Activated CD4-positive, alpha-beta T cell treated with anti-CD3 and anti-CD28 coated beads for 36 hours (primary cell): ENCODE data around the gene TLL2. TPM values are rescaled to one million over a fixed set of nuclear protein-coding genes. Genes with fewer than 3 reads are reported as not detected.

ENCODE experiments used
- ATAC-seq: fragments of 200-7000 bp; cut with Tn5 transposase; one replicate; pipeline ENCODE4 v1.10.0; 2021; ENCODE audit warnings: mild to moderate bottlenecking, moderate library complexity
- CTCF ChIA-PET: fragments of 350-600 bp; sonication (Branson Sonifier 250); formaldehyde crosslinking; loops from one replicate; lab custom pipeline; 2021; ENCODE audit warnings: antibody characterized with exemption; lab: Charles Lee
- POLR2A ChIA-PET: fragments of 350-600 bp; sonication (Branson Sonifier 250); formaldehyde crosslinking; loops from one replicate; lab custom pipeline; 2021; ENCODE audit warnings: antibody characterized with exemption, inconsistent platforms; lab: Charles Lee
- DNase-seq: peaks from one replicate; pipeline ENCODE4 v3.0.0-alpha.2; 2020
- H3K27ac Mint-ChIP-seq: one replicate; pipeline ENCODE4 v1.8.0; 2021; ENCODE audit warnings: mixed read lengths
- H3K27me3 Mint-ChIP-seq: one replicate; pipeline ENCODE4 v1.8.0; 2021; ENCODE audit warnings: mixed read lengths
- H3K36me3 Mint-ChIP-seq: one replicate; pipeline ENCODE4 v1.8.0; 2021; ENCODE audit warnings: low read depth, mixed read lengths
- H3K4me1 Mint-ChIP-seq: one replicate; pipeline ENCODE4 v1.8.0; 2021; ENCODE audit warnings: mixed read lengths
- H3K4me3 Mint-ChIP-seq: one replicate; pipeline ENCODE4 v1.8.0; 2021; ENCODE audit warnings: mild to moderate bottlenecking, moderate library complexity, mixed read lengths
- H3K9me3 Mint-ChIP-seq: one replicate; pipeline ENCODE4 v1.8.0; 2021; ENCODE audit warnings: low read depth, mixed read lengths
- intact Hi-C, 2 experiments: fragments of 100-400 bp; cut with DNase I in 1 of 2; cut with micrococcal nuclease in 1 of 2; formaldehyde crosslinking; loops; one replicate each; pipeline versions ENCODE4 v1.14.2 to v1.15.1; 2022 to 2024; cut with DNase I, micrococcal nuclease
- total RNA-seq, 2 experiments: library from RNA; stranded (reverse); gene quantifications; one replicate each; pipeline ENCODE4 v1.2.3, GENCODE V29; 2021

Gene TLL2
- total RNA-seq, 2 experiments from 2014 or later: 0.02 TPM; not detected in 1

DNA sequence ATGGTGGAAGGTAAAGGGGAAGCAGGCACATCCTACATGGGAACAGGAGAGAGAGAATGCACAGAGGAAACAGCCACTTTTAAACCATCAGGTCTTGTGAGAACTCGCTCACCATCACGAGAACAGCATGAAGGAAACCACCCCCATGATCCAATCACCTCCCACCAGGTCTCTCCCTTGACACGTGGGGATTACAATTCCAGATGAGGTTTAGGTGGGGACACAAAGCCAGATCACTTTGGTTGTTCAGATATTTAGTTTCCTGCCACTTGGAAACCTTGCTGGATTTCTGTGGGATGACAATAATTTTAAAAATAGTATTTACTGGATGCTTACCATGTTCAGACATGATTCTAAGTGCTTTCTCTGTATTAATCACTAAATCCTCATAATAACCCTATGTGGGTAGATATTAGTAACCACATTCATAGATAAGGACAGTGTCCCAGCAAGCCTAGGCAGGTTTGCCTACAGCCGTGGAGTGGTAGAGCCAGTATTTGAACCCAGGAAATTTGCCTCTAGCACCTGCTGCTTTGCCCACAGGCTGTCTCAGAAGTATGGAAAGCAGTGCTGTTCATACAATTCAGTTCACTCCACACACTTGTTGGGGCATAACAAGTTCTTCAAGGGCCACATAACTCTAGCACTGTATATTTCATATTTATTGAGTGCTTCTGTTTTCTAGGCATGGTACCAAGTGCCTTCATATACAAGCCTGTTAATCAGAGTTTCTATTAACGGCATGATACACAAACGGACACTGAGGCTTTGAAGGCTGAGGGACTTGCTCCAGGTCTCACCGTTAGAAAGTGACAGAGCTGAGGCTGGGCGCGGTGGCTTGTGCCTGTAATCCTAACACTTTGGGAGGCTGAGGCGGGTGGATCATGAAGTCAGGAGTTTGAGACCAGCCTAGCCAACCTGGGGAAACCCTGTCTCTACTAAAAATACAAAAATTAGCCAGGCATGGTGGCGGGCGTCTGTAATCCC, 8.3 kb downstream of the TLL2 start:
- intact Hi-C loops: no loop called here
- ATAC-seq (no peak), DNase-seq (no peak)
- Mint-ChIP-seq H3K27ac (no peak overlapping the region), H3K4me3 (no peak overlapping the region), H3K27me3 (peaks cover 9% of the 10 kb centered on the region), H3K4me1 (no peaks in the 10 kb centered on the region), H3K9me3 (no peaks in the 10 kb centered on the region), H3K36me3 (no peaks in the 10 kb centered on the region)
- ChIA-PET POLR2A (no interaction called here), CTCF (interaction anchor here (1.5 kb wide), 1 partner anchor 14 kb away, joined by 3 read pairs; no protein-coding TSS in a partner anchor)

DNA sequence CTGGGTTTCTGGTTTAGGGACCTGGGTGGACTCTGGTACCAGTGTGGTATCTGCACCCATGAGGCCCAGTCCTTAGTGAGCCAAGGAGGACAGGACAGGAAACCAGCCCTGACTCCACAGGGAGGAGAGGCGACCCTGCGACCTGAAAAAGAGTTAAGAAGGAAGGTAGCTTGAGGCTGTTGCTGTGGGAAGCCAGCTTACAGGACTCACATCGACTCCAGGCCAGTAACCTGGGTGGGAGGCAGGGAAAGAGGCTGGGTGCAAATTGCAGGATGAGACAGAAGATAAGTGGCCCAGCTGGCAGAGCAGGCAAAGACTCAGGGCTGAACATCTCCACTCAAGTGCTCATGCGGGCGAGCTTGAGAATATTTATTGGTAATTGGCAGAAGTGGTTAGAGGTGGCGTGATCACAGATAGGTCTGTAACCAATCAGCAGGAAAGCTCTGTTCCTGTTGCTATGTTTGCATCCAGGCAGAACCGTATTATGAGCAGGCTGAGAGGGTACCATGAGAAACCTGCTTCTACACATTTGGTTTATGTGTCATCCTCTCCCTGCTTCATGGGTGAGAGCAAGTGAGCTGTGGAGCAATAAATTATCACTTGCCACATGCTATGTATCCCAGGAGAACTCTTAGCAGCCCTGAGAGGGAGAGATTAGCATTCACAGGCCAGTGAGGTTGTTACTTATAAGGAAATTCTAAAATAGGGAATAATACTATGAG, 11.0 kb downstream of the TLL2 start:
- ChIA-PET POLR2A (no interaction called here), CTCF (no interaction called here)
- intact Hi-C loops: no loop called here
- Mint-ChIP-seq H3K9me3 (no peaks in the 10 kb centered on the region), H3K4me3 (no peak overlapping the region), H3K27me3 (peaks cover 11% of the 10 kb centered on the region), H3K36me3 (no peaks in the 10 kb centered on the region), H3K27ac (no peak overlapping the region), H3K4me1 (no peaks in the 10 kb centered on the region)
- DNase-seq: no peak
- ATAC-seq: no peak

DNA sequence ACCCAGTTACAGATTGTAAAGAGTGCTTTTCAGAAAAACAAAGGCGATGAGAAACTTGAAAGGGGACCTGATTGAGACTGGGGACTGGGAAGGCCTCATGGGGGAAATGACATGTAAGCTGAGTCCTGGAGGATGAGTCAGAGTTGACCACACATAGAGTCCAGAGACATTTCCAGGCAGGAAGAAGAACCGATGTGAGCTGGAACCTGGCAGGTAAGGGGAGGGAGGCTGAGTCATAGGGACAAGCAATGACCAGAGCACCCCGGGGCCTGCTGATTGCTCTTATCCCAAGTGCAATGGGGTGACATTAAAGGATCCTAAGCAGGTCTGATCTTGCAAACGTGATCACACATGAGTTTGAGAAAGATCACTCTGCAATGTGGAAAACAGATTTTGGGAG, 11.7 kb downstream of the TLL2 start:
- Mint-ChIP-seq H3K36me3 (no peaks in the 10 kb centered on the region), H3K9me3 (no peaks in the 10 kb centered on the region), H3K4me1 (no peaks in the 10 kb centered on the region), H3K27ac (no peak overlapping the region), H3K4me3 (no peak overlapping the region), H3K27me3 (peaks cover 11% of the 10 kb centered on the region)
- ChIA-PET POLR2A (no interaction called here), CTCF (interaction anchor here (0.8 to 1.6 kb wide), 2 partner anchors 9 to 13 kb away, joined by 3 to 6 read pairs; no protein-coding TSS in a partner anchor)
- no peak for DNase-seq
- no peak for ATAC-seq
- intact Hi-C loops: no loop called here

DNA sequence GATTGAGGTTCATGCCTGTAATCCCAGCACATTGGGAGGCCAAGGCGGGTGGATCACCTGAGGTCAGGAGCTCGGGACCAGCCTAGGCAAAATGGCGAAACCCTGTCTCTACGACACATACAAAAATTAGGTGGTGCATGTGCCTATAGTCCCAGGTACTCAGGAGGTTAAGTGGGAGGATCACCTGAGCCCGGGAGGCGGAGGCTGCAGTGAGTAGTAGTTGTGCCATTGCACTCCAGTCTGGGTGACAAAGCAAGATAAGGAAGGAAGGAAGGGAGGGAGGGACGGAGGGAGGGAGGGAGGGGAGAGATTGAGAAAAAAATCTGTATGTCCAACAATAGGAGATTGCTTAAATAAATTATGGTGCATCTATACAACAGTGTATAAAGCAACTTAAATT, 13.2 kb downstream of the TLL2 start:
- H3K27ac Mint-ChIP-seq: no peak overlapping the region
- DNase-seq: no peak
- ChIA-PET CTCF (interaction anchor here (1.6 kb wide), 1 partner anchor 14 kb away, joined by 6 read pairs; no protein-coding TSS in a partner anchor), POLR2A (no interaction called here)
- H3K36me3 Mint-ChIP-seq: no peaks in the 10 kb centered on the region
- ATAC-seq: no peak
- no peaks in the 10 kb centered on the region for H3K9me3 Mint-ChIP-seq
- intact Hi-C loops: no loop called here
- no peaks in the 10 kb centered on the region for H3K4me1 Mint-ChIP-seq
- no peak overlapping the region for H3K4me3 Mint-ChIP-seq
- H3K27me3 Mint-ChIP-seq: peaks cover 11% of the 10 kb centered on the region

DNA sequence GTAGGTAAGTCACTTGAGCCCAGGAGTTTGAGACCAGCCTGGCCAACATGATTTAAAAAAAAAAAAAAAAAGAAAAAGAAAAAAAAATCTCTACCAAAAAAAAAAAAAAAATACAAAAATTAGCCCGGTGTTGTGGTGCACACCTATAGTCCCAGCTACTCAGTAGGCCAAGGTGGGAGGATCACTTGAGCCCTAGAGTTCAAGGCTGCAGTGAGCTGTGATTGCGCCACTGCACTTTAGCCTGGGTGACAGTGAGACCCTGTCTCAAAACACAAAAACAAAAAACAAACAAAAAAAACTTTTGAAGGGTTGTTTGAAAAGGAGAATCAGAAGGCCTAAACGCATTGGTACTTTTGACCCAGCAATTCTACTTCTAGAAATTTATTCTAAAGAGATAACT, 13.7 kb downstream of the TLL2 start:
- no peaks in the 10 kb centered on the region for H3K4me1 Mint-ChIP-seq
- H3K9me3 Mint-ChIP-seq: no peaks in the 10 kb centered on the region
- ATAC-seq (no peak), DNase-seq (no peak)
- intact Hi-C loops: no loop called here
- ChIA-PET CTCF (no interaction called here), POLR2A (no interaction called here)
- no peak overlapping the region for H3K27ac Mint-ChIP-seq
- no peak overlapping the region for H3K4me3 Mint-ChIP-seq
- peaks cover 12% of the 10 kb centered on the region for H3K27me3 Mint-ChIP-seq
- no peaks in the 10 kb centered on the region for H3K36me3 Mint-ChIP-seq

DNA sequence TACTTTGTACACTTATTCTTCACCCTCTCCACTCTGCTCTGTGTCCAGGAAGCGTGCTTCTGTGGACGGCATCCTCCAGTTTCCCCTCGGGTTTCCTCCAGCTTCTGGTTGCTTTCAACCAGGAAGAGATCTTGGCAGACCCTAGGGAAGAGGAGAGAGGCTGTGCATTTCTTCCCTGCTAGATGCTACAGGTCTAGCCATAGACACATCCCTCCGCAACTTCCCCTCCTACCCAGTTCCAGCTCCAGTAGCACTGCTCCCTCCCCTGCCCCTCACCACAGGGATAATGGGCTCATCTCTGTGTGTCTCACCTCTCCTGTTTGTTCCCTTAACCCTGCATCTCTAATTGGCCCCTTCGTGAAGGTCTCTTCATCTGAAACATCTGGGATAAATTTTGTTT, 16.3 kb downstream of the TLL2 start:
- no peak overlapping the region for H3K4me3 Mint-ChIP-seq
- peaks cover 13% of the 10 kb centered on the region for H3K27me3 Mint-ChIP-seq
- no peaks in the 10 kb centered on the region for H3K9me3 Mint-ChIP-seq
- H3K4me1 Mint-ChIP-seq: no peaks in the 10 kb centered on the region
- H3K27ac Mint-ChIP-seq: no peak overlapping the region
- ATAC-seq: no peak
- POLR2A ChIA-PET: no interaction called here
- H3K36me3 Mint-ChIP-seq: no peaks in the 10 kb centered on the region
- intact Hi-C loops: no loop called here
- CTCF ChIA-PET: interaction anchor here (0.6 to 1.8 kb wide), 4 partner anchors 13 to 479 kb away, joined by 3 to 11 read pairs (median 4); no protein-coding TSS in a partner anchor
- DNase-seq: no peak

DNA sequence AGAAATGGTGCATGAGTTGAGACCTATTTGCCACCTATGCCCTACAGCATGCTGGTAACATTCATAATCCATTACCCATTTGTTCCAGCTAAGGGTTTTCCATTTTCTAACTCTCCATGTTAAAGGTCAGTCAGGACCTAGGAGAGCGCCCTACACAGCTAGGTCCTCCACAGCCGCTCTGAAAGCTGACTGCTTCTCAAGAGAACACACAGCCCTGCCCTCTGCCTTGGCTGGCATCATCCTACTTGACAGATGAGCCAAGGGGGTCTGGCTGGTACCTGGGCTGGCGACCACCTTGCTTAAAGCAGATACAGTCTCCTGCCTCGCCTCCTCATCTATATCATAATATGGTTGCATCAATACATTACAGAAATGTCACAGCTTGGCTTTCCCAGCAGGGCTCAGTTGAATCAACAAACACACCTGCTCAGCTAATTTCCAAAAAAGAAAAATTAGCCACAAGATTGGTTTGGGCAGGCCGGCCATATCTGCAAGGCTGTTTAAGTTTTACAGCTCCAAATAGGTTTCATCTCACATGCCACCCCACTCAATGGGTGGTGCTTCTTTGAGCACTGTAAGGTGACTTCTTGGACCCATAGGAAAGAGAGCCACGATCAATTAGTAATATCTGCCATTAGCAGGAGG, 17.3 kb downstream of the TLL2 start:
- ATAC-seq (no peak), DNase-seq (no peak)
- Mint-ChIP-seq H3K27ac (no peak overlapping the region), H3K27me3 (peaks cover 9% of the 10 kb centered on the region), H3K36me3 (no peaks in the 10 kb centered on the region), H3K4me3 (no peak overlapping the region), H3K4me1 (no peaks in the 10 kb centered on the region), H3K9me3 (no peaks in the 10 kb centered on the region)
- ChIA-PET CTCF (interaction anchor here (0.9 to 1.0 kb wide), 2 partner anchors 13 to 15 kb away, joined by 3 to 4 read pairs; no protein-coding TSS in a partner anchor), POLR2A (no interaction called here)
- intact Hi-C loops: no loop called here

DNA sequence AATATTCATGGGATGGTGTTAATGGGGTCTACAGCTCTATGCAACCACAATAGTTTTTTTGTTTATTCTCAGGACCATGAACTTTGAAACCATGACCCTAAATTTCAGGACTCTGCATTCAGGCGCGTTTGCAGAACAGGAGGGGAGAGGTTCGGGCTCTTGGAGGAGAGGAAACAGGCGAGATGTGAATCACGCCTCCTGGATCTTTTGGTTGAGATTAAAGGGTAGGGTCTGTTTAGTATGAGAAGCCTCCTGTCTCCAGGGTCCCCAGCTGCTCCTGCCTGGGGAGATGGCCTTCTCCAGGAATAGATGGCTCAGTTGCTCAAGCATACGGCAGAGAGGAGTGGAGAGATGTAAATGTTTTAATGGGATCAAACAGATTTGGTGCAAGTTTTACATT, 18.2 kb downstream of the TLL2 start:
- ChIA-PET POLR2A (no interaction called here), CTCF (interaction anchor here (1.0 kb wide), 1 partner anchor 16 kb away, joined by 3 read pairs; no protein-coding TSS in a partner anchor)
- DNase-seq (no peak), ATAC-seq (no peak)
- no peak overlapping the region for H3K27ac Mint-ChIP-seq
- no peaks in the 10 kb centered on the region for H3K4me1 Mint-ChIP-seq
- H3K27me3 Mint-ChIP-seq: peaks cover 7% of the 10 kb centered on the region
- no peaks in the 10 kb centered on the region for H3K36me3 Mint-ChIP-seq
- H3K4me3 Mint-ChIP-seq: no peak overlapping the region
- no peaks in the 10 kb centered on the region for H3K9me3 Mint-ChIP-seq
- intact Hi-C loops: no loop called here

DNA sequence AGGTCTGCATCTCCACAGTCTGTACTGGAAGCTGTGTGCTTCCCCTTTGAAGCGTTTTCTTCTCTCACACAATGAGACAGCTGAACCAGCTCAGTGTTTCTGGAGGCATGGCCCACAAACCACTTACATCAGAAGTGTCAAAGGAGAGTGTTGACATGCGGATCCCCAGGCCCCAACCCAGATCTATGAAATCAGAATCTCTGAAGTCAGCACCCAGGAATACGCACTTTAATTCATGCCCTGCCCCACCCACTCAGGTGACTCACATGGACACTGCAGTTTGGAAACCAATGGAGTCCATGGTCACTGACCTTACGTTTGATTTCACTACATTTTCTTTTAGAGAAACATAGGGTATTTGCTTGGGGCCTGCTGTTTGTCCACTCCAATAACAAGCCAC, 19.0 kb downstream of the TLL2 start:
- ATAC-seq: no peak
- Mint-ChIP-seq H3K36me3 (no peaks in the 10 kb centered on the region), H3K4me1 (no peaks in the 10 kb centered on the region), H3K9me3 (no peaks in the 10 kb centered on the region), H3K27ac (no peak overlapping the region), H3K4me3 (no peak overlapping the region), H3K27me3 (peaks cover 7% of the 10 kb centered on the region)
- intact Hi-C loops: no loop called here
- POLR2A ChIA-PET: no interaction called here
- DNase-seq: no peak
- CTCF ChIA-PET: no interaction called here

DNA sequence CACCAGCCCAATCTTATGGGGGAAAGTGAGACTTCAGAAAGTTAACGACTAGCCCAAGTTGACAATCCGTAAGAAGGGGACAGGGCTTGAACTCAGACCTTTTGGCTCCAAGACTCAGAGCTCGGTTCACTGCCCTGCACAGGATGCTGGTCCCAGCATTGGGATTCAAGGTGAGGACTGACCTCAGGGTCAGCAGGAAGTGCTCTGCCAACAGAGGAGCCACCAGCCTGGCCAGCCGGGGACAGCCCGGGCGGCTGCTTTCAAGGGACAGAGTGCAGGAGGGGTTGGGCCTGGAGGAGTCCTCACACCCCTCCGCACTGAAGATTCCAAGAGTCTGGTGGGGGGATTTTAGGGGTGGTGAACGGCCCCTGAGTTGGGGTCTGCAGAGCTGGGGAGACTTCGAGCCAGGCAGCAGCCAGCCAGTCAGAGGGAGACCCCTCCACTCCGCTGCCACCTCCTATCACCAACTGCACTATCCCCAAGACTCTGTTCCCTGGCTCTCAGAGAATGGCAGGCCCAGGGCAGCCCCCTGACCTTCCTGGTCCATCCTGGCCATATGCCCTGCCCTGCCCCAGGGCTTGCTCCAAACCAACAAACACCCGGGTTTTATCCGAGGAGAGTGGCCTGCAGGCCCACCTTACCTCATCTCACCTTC, 19.7 kb downstream of the TLL2 start:
- DNase-seq (no peak), ATAC-seq (no peak)
- Mint-ChIP-seq H3K27ac (no peak overlapping the region), H3K9me3 (no peaks in the 10 kb centered on the region), H3K4me1 (no peaks in the 10 kb centered on the region), H3K36me3 (no peaks in the 10 kb centered on the region), H3K4me3 (no peak overlapping the region), H3K27me3 (peaks cover 7% of the 10 kb centered on the region)
- intact Hi-C loops: no loop called here
- CTCF ChIA-PET: no interaction called here
- POLR2A ChIA-PET: no interaction called here

DNA sequence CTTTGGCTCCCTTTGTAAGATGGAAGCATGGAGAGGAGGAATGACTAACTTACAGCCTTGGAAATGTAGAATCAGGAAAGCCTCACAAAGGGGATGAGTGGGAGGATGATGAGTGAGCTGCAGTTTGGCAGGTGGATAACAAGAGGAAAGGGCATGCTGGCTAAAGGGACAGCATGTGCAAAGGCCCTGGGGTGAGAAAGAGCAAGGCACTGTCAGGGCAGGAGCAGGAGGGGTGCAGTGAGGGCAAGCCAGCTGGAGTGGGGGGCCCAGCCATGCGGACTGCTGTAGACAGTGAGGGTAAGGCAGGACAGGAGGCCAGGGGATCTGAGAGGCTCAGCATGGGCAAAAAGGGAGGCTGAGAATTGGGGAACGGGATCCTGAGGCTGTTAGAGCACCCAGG, 20.5 kb downstream of the TLL2 start:
- Mint-ChIP-seq H3K4me1 (no peaks in the 10 kb centered on the region), H3K27ac (no peak overlapping the region), H3K36me3 (no peaks in the 10 kb centered on the region), H3K27me3 (peaks cover 3% of the 10 kb centered on the region), H3K9me3 (no peaks in the 10 kb centered on the region), H3K4me3 (no peak overlapping the region)
- no peak for ATAC-seq
- intact Hi-C loops: no loop called here
- ChIA-PET POLR2A (no interaction called here), CTCF (interaction anchor here (0.6 kb wide), 1 partner anchor 833 kb away, joined by 3 read pairs; no protein-coding TSS in a partner anchor)
- no peak for DNase-seq
